HEK293 (cell line): Measurements from ENCODE around the gene CIZ1.

Experiments used
- KLF8 ChIP-seq: fragments of 450-650 bp; formaldehyde crosslinking; IDR thresholded peaks from 2 replicates; pipeline ENCODE4 v1.5.1; 2016; ENCODE audit warnings: missing biosample characterization, missing genetic modification characterization
- MEIS1 ChIP-seq: sonication (generic); formaldehyde crosslinking; IDR thresholded peaks from 2 replicates; pipeline ENCODE4 v1.8.1; 2022; ENCODE audit warnings: missing genetic modification reagents, mild to moderate bottlenecking, borderline replicate concordance
- MYNN ChIP-seq: fragments of 450-650 bp; formaldehyde crosslinking; IDR thresholded peaks from 2 replicates; pipeline ENCODE4 v1.5.1; 2016; ENCODE audit warnings: missing biosample characterization, missing genetic modification characterization, borderline replicate concordance
- ZBTB8A ChIP-seq: fragments of 450-650 bp; formaldehyde crosslinking; IDR thresholded peaks from 2 replicates; pipeline ENCODE4 v1.5.1; 2016; ENCODE audit warnings: missing biosample characterization, missing genetic modification characterization
- ZNF292 ChIP-seq: fragments of 450-650 bp; formaldehyde crosslinking; IDR thresholded peaks from 2 replicates; pipeline ENCODE4 v1.5.1; 2016; ENCODE audit warnings: low read depth, missing biosample characterization, missing genetic modification characterization, borderline replicate concordance
- ZNF426 ChIP-seq: fragments of 450-650 bp; formaldehyde crosslinking; IDR thresholded peaks from 2 replicates; pipeline ENCODE4 v1.5.1; 2017; ENCODE audit warnings: missing biosample characterization, missing genetic modification characterization, mild to moderate bottlenecking, inconsistent platforms, moderate library complexity
- TF ChIP-seq, protein P1 (sequence below): fragments of 450-650 bp; formaldehyde crosslinking; IDR thresholded peaks from 2 replicates; pipeline ENCODE4 v1.5.1; 2016; ENCODE audit warnings: missing biosample characterization, missing genetic modification characterization

GRCh38 chr9:128208386-128208785 is 17.0 kb upstream of the CIZ1 start:
- TF ChIP-seq, protein P1, sequence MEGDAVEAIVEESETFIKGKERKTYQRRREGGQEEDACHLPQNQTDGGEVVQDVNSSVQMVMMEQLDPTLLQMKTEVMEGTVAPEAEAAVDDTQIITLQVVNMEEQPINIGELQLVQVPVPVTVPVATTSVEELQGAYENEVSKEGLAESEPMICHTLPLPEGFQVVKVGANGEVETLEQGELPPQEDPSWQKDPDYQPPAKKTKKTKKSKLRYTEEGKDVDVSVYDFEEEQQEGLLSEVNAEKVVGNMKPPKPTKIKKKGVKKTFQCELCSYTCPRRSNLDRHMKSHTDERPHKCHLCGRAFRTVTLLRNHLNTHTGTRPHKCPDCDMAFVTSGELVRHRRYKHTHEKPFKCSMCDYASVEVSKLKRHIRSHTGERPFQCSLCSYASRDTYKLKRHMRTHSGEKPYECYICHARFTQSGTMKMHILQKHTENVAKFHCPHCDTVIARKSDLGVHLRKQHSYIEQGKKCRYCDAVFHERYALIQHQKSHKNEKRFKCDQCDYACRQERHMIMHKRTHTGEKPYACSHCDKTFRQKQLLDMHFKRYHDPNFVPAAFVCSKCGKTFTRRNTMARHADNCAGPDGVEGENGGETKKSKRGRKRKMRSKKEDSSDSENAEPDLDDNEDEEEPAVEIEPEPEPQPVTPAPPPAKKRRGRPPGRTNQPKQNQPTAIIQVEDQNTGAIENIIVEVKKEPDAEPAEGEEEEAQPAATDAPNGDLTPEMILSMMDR (tag by site-specific recombination), result no peak
- TF ChIP-seq ZNF292 (tag by site-specific recombination) (no peak), ZBTB8A (tag by site-specific recombination) (no peak), KLF8 (tag by site-specific recombination) (no peak), MEIS1 (CRISPR knock-in tag) (no peak), ZNF426 (tag by site-specific recombination) (no peak), MYNN (tag by site-specific recombination) (no peak)
